Motor neuron (in vitro differentiated cells): ENCODE data around the gene GLIS1. TPM values are rescaled to one million over a fixed set of nuclear protein-coding genes. Genes with fewer than 3 reads are reported as not detected.

Experiments used
- ATAC-seq, 8 experiments: fragments of 200-7000 bp; cut with Tn5 transposase; replicated peaks in 6 of 8; 2 replicates each; pipeline ENCODE4 v1.8.0; 2021; ENCODE audit warnings: mild to moderate bottlenecking in 8 of 8, moderate library complexity in 8 of 8
- H3K27ac ChIP-seq, 2 donors: fragments of 250-450 bp; sonication (Bioruptor Pico); 2 replicates each; pipeline ENCODE4 v1.9.0; 2021; ENCODE audit warnings: antibody characterized with exemption in 2 of 2, mild to moderate bottlenecking in 2 of 2, moderate library complexity in 1 of 2
- H3K4me1 ChIP-seq, 2 donors: fragments of 250-450 bp; sonication (Bioruptor Pico); replicated peaks in 1 of 2; 2 replicates each; pipeline ENCODE4 v1.6.1; 2021; ENCODE audit warnings: antibody characterized with exemption in 2 of 2, mild to moderate bottlenecking in 2 of 2, moderate library complexity in 1 of 2
- H3K4me3 ChIP-seq, 5 donors: fragments of 250-450 bp; sonication (Bioruptor Pico); 2 replicates each; pipeline ENCODE4 v1.9.0; 2021; ENCODE audit warnings: antibody characterized with exemption in 5 of 5, mild to moderate bottlenecking in 5 of 5, moderate library complexity in 4 of 5
- WGBS, 10 experiments: fragments of 450-650 bp; shearing (Covaris generic); methylation state at CpG; one replicate each; pipeline ENCODE4 v1.0.0; 2022; 5-methylcytosine and 5-hydroxymethylcytosine counted together
- in situ Hi-C, 9 experiments: fragments of 400-800 bp; cut with MboI; loops; one replicate each; pipeline ENCODE4 v1.15.0; 2021; ENCODE audit warnings: low sequenced_read_pairs in 9 of 9, low pct_unique_long_range_greater_than_20kb in 2 of 9; ENCODE audit not compliant: unreplicated experiment in 9 of 9
- total RNA-seq, 8 experiments: library from RNA; unstranded; fragments of 300-600 nt; gene quantifications; 2 replicates each; pipeline versions ENCODE4 v1.2.3 to v1.2.4, GENCODE V29; 2022

The GLIS1 gene
- total RNA-seq, 8 experiments from 2014 or later: 0.14 to 4.7 (median 0.33) TPM

GRCh38 chr1:53659436-53659835 is 79.5 kb downstream of the GLIS1 start:
- no peak for ATAC-seq
- H3K4me3 ChIP-seq: no peak overlapping the region
- in situ Hi-C loops: no loop called here
- H3K27ac ChIP-seq: no peak overlapping the region
- WGBS, 10 experiments: 60 to 100% (median 76%) methylated on average over 1 to 2 of the region's 2 CpGs; no CpG with 5 or more reads in 5 of the 10 experiments
- H3K4me1 ChIP-seq: peaks cover 18 to 27% of the 10 kb centered on the region in 2 donors

GRCh38 chr1:53658489-53659230 is 80.3 kb downstream of the GLIS1 start:
- Histone ChIP-seq H3K4me3 (no peak overlapping the region), H3K4me1 (peaks cover 20 to 24% of the 10 kb centered on the region in 2 donors), H3K27ac (no peak overlapping the region)
- in situ Hi-C loops: no loop called here
- no peak for ATAC-seq
- WGBS, 10 experiments: 73 to 83% (median 76%) methylated on average over 2 to 7 of the region's 8 CpGs; no CpG with 5 or more reads in 6 of the 10 experiments

GRCh38 chr1:53657891-53658396 is 81.0 kb downstream of the GLIS1 start:
- 50 to 100% methylated on average over 1 of the region's 1 CpG; no CpG with 5 or more reads in 8 of the 10 experiments for WGBS, 10 experiments
- in situ Hi-C loops: no loop called here
- ATAC-seq: no peak
- H3K4me3 ChIP-seq: no peak overlapping the region
- H3K4me1 ChIP-seq: peaks cover 22 to 23% of the 10 kb centered on the region in 2 donors
- H3K27ac ChIP-seq: no peak overlapping the region

- WGBS, 10 experiments: 0 to 100% (median 64%) methylated on average over 1 to 4 of the region's 4 CpGs; no CpG with 5 or more reads in 6 of the 10 experiments
- no peak for ATAC-seq
Observed at GRCh38 chr1:53657531-53657805, 81.5 kb downstream of the GLIS1 start.

GRCh38 chr1:53656747-53657530 is 82.0 kb downstream of the GLIS1 start:
- peak in 2 of 8 experiments; percentile 32 to 35 for ATAC-seq
- H3K4me3 ChIP-seq: no peak overlapping the region
- in situ Hi-C loops: no loop called here
- peaks cover 22 to 23% of the 10 kb centered on the region in 2 donors for H3K4me1 ChIP-seq
- WGBS, 10 experiments: 40 to 91% (median 73%) methylated on average over 1 to 11 of the region's 11 CpGs; no CpG with 5 or more reads in 3 of the 10 experiments
- H3K27ac ChIP-seq: peak overlapping the region in 1 of 2 donors; percentile 2

More at GRCh38 chr1:53657531-53657805, 81.5 kb downstream of the GLIS1 start:
- Histone ChIP-seq H3K4me1 (peaks cover 22 to 23% of the 10 kb centered on the region in 2 donors), H3K27ac (no peak overlapping the region), H3K4me3 (no peak overlapping the region)
- in situ Hi-C loops: no loop called here

- ATAC-seq: peak in 7 of 8 experiments; percentile 20 to 65 (median 49)
- in situ Hi-C loops: no loop called here
- no peak overlapping the region for H3K4me3 ChIP-seq
- 4 to 83% (median 34%) methylated on average over 1 to 10 of the region's 10 CpGs; no CpG with 5 or more reads in 2 of the 10 experiments for WGBS, 10 experiments
- H3K27ac ChIP-seq: peak overlapping the region; percentile 21 to 64
- peaks cover 22 to 23% of the 10 kb centered on the region in 2 donors for H3K4me1 ChIP-seq
Observed at GRCh38 chr1:53655931-53656746, 82.8 kb downstream of the GLIS1 start.

GRCh38 chr1:53654216-53655210 is 84.5 kb downstream of the GLIS1 start:
- 55 to 94% (median 79%) methylated on average over 5 to 27 of the region's 27 CpGs for WGBS, 10 experiments
- in situ Hi-C loops: no loop called here
- ATAC-seq: no peak
- H3K27ac ChIP-seq: no peak overlapping the region
- peaks cover 22 to 23% of the 10 kb centered on the region in 2 donors for H3K4me1 ChIP-seq
- no peak overlapping the region for H3K4me3 ChIP-seq

GRCh38 chr1:53653631-53654030 is 85.3 kb downstream of the GLIS1 start:
- ATAC-seq: peak in 6 of 8 experiments; percentile 21 to 58 (median 41)
- Histone ChIP-seq H3K4me3 (no peak overlapping the region), H3K27ac (no peak overlapping the region), H3K4me1 (peaks cover 22 to 23% of the 10 kb centered on the region in 2 donors)
- WGBS, 10 experiments: 48 to 100% (median 85%) methylated on average over 1 to 3 of the region's 5 CpGs; no CpG with 5 or more reads in 5 of the 10 experiments
- in situ Hi-C loops: no loop called here

- in situ Hi-C loops: no loop called here
- ATAC-seq: no peak
- no peak overlapping the region for H3K27ac ChIP-seq
- no peak overlapping the region for H3K4me3 ChIP-seq
- WGBS, 10 experiments: 78 to 100% (median 81%) methylated on average over 1 to 7 of the region's 7 CpGs; no CpG with 5 or more reads in 2 of the 10 experiments
- peaks cover 22 to 23% of the 10 kb centered on the region in 2 donors for H3K4me1 ChIP-seq
Observed at GRCh38 chr1:53653200-53653575, 85.8 kb downstream of the GLIS1 start.

GRCh38 chr1:53652441-53653199 is 86.3 kb downstream of the GLIS1 start:
- in situ Hi-C loops: no loop called here
- no peak for ATAC-seq
- Histone ChIP-seq H3K27ac (no peak overlapping the region), H3K4me1 (peaks cover 22 to 23% of the 10 kb centered on the region in 2 donors), H3K4me3 (no peak overlapping the region)
- WGBS, 10 experiments: 50 to 100% (median 80%) methylated on average over 1 to 7 of the region's 7 CpGs; no CpG with 5 or more reads in 1 of the 10 experiments

- in situ Hi-C loops: no loop called here
Observed at GRCh38 chr1:53651356-53651755, 87.6 kb downstream of the GLIS1 start.

More at GRCh38 chr1:53651356-53651755, 87.6 kb downstream of the GLIS1 start:
- no peak for ATAC-seq
- Histone ChIP-seq H3K4me3 (no peak overlapping the region), H3K27ac (no peak overlapping the region), H3K4me1 (peaks cover 12 to 15% of the 10 kb centered on the region in 2 donors)
- WGBS, 10 experiments: 50 to 80% (median 56%) methylated on average over 1 of the region's 1 CpG; no CpG with 5 or more reads in 6 of the 10 experiments
